Aorta (tissue), 5 donors: ENCODE results near the gene KRT2. TPM values are rescaled to one million over a fixed set of nuclear protein-coding genes. Genes with fewer than 3 reads are reported as not detected.

ENCODE experiments used
- ATAC-seq: fragments of 200-7000 bp; cut with Tn5 transposase; one replicate; pipeline ENCODE4 v1.9.1; 2022; ENCODE audit warnings: moderate library complexity; ENCODE audit not compliant: low FRiP score
- DNase-seq, 2 donors: peaks; one replicate each; pipeline ENCODE4 v3.0.0-alpha.2; 2020
- H3K27ac ChIP-seq, 2 donors: one replicate each; pipeline ENCODE4 v1.5.1; 2013; ENCODE audit warnings: low read length in 2 of 2, mild to moderate bottlenecking in 2 of 2, moderate library complexity in 2 of 2, control low read depth in 1 of 2, inconsistent platforms in 1 of 2, low read depth in 1 of 2
- H3K27me3 ChIP-seq, 2 donors: one replicate each; pipeline ENCODE4 v1.6.1; 2013; ENCODE audit warnings: control low read depth in 1 of 2, low read length in 1 of 2, mild to moderate bottlenecking in 1 of 2, moderate library complexity in 1 of 2; ENCODE audit not compliant: insufficient read depth in 2 of 2, control insufficient read depth in 1 of 2
- H3K36me3 ChIP-seq, 2 donors: one replicate each; pipeline ENCODE4 v1.6.1; 2013; ENCODE audit warnings: control low read depth in 1 of 2, low read length in 1 of 2, mild to moderate bottlenecking in 1 of 2; ENCODE audit not compliant: insufficient read depth in 2 of 2, control insufficient read depth in 1 of 2
- H3K4me1 ChIP-seq, 2 donors: one replicate each; pipeline ENCODE4 v1.6.1; 2013; ENCODE audit warnings: low read length in 2 of 2, control low read depth in 1 of 2, mild to moderate bottlenecking in 1 of 2, moderate library complexity in 1 of 2; ENCODE audit not compliant: insufficient read depth in 2 of 2, control insufficient read depth in 1 of 2
- H3K4me3 ChIP-seq, 2 donors: one replicate each; pipeline ENCODE4 v1.5.1; 2013; ENCODE audit warnings: low read length in 2 of 2, control low read depth in 1 of 2, mild to moderate bottlenecking in 1 of 2
- H3K9me3 ChIP-seq: one replicate; pipeline ENCODE4 v1.6.1; 2013; ENCODE audit warnings: mild to moderate bottlenecking, low read length; ENCODE audit not compliant: control insufficient read depth
- WGBS, 2 donors: extraction: QIAGEN DNeasy Blood & Tissue Kit; methylation state at CpG; one replicate each; pipeline ENCODE4 v1.1.7; 2013; 5-methylcytosine and 5-hydroxymethylcytosine counted together
- intact Hi-C, 2 donors: fragments of 100-400 bp; cut with DNase I; formaldehyde crosslinking; loops; one replicate each; pipeline versions ENCODE4 v1.14.2 to v1.15.0; 2022
- polyA plus RNA-seq, 2 donors: library from polyadenylated mRNA; stranded (reverse); fragments of 200-250 nt; gene quantifications; one replicate each; pipeline ENCODE4 v1.2.3, GENCODE V29; 2013
- total RNA-seq, 2 donors: library from RNA; stranded (reverse); fragmentation: NEBNext Ultra II Directional; extraction: Animal tissue kit (Norgen Biotek cat#: 25700); gene quantifications; one replicate each; pipeline ENCODE4 v1.2.1, GENCODE V29; 2021
- donor health status: healthy with polysubstance abuse.
- donor health status: Bipolar disorder and iron deficiency.
- donor health status: DM: no; HTN: no; CAD: no.
- donor health status: DM: no; HTN: no; CAD: no.
- donor health status: DM: yes; HTN: yes; CAD: no.

KRT2 gene
- total and polyA plus RNA-seq, 4 donors: 0.05 to 0.50 TPM; not detected in 2

DNA sequence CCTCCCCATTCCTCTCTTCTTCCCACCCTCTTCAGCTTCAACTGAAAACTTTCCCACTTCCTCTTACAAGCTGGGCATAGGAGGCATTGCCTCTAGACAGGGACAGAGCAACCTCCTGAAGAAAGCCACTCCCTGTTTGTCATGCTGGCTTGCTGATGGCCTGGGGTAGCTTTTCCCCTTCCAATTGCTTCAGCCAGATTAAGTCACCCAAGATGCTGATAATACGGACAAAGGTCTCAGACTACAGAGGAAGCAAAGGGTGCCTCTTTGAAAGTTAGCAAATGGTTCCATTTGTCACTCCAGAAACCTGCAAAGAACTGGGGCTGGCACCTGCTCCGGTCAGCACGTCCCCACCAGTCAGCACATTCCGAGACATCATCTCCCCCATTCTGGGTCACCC, 6.0 kb downstream of the KRT2 start:
- Histone ChIP-seq H3K36me3 (no peaks in the 10 kb centered on the region), H3K27me3 (no peaks in the 10 kb centered on the region), H3K4me1 (no peaks in the 10 kb centered on the region), H3K27ac (no peak overlapping the region), H3K9me3 (no peaks in the 10 kb centered on the region), H3K4me3 (no peak overlapping the region)
- WGBS, 2 donors: 54 to 58% methylated on average over 4 of the region's 4 CpGs
- DNase-seq: no peak
- intact Hi-C loops: no loop called here
- no peak for ATAC-seq

DNA sequence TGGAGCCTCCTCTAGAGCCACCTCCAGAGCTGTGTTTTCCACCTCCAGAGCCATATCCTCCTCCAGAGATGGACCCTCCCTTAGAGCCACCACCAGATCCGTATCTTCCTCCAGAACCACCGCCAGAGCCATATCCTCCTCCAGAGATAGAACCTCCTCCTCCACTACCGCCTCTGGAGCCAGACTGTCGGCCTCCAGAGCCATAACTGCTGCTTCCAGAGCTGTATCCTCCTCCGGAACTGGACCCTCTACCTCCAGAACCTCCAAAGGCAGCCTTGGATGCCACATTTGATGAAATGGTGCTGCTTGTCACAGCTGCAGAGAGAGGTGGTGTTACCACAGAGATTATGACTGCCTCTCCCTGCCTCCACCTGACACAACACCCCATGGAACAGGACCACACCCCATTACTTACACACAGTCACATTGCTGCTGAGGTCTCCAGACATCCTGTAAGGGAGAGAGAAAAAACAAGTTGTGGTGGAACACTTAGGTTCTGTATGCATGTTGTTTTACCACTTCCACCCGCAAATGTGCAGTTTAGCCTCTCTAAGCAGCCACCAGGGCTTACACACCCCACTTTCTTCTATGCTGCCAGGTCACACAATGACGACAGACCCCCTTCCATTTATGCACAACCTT, 6.8 kb downstream of the KRT2 start:
- intact Hi-C loops: no loop called here
- Histone ChIP-seq H3K36me3 (no peaks in the 10 kb centered on the region), H3K27ac (no peak overlapping the region), H3K27me3 (no peaks in the 10 kb centered on the region), H3K9me3 (no peaks in the 10 kb centered on the region), H3K4me1 (no peaks in the 10 kb centered on the region), H3K4me3 (no peak overlapping the region)
- DNase-seq (no peak), ATAC-seq (no peak)
- 78 to 80% methylated on average over 7 of the region's 7 CpGs for WGBS, 2 donors

DNA sequence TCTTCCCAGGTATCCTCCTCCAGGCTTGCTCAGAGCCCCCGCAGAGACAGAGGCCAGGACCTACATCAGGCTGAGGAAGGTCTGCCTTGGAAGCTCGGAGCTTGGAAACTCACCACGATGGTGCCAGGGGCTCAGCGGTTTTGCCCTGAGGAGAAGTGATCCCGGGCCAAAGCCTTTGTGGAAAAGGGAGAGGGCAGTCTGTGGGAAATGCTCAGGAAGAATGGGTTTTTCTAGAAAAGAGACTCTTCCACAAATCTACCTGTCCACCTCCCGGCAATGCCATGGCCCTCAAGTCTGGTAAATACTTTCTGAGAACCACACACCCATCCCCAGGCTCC, 8.0 kb downstream of the KRT2 start:
- 81 to 92% methylated on average over 6 of the region's 6 CpGs for WGBS, 2 donors
- no peaks in the 10 kb centered on the region for H3K9me3 ChIP-seq
- no peak overlapping the region for H3K27ac ChIP-seq
- no peaks in the 10 kb centered on the region for H3K4me1 ChIP-seq
- DNase-seq: no peak
- no peaks in the 10 kb centered on the region for H3K36me3 ChIP-seq
- no peak for ATAC-seq
- no peak overlapping the region for H3K4me3 ChIP-seq
- intact Hi-C loops: no loop called here
- H3K27me3 ChIP-seq: no peaks in the 10 kb centered on the region

DNA sequence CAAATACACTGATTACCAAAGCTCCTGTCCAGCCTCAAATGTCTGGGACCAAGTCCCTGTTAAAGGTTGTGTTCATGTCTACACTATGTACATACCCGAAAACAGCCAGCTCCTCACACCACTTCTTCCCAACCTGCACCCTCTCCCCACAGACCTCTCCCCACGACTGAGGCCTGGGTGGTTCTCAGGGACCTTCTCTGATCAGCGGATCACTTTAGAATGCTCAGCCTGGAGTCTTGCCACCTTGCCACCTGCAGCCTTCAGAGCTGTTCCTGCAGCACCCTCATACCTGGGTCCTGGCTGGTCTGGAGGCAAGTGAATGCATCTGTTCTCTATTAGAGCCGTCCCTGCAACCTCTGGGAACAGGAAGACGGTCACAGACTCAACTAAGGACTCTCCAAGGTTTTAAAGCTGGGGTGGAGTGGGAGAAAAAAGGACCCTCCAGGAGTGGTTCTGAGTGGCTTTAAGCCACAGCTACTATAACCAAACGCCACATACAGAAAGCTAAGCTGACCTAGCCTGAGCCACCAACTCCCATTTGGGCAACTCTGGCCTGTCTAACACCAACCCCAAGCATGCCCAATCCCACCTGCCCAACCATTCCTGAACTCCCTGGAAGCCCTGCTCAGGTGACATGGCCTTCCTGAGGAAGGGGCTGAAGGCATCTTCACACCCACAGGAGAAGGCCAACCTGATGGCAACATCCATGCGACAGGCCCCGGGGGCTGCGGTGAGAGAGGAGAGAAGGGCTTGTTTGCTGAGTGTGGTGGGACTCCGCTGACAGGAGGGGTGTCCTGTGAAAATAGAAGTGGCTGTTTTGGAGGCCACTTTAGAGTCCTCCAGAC, 8.6 kb downstream of the KRT2 start:
- intact Hi-C loops: no loop called here

DNA sequence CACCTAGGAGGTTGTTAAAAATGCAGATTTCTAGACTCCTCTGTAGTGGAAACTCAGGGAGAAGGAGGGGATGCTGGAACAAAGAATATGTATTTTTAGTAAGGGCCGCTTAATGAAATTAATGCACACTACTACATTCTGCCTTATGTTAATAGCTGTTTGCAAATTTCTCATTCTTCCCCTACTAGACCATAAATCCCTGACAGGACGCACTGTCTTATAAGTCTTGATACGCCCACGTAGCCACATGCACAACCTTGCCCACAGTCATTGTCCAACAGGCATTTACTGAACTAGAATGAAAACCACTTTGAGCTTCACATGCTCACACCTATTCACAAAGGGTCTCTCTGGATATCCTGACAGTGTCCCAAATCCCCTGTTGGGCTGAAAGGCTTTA, 10.5 kb downstream of the KRT2 start:
- DNase-seq: no peak
- no peaks in the 10 kb centered on the region for H3K27me3 ChIP-seq
- H3K4me1 ChIP-seq: no peaks in the 10 kb centered on the region
- intact Hi-C loops: no loop called here
- no peaks in the 10 kb centered on the region for H3K36me3 ChIP-seq
- no peak for ATAC-seq
- H3K27ac ChIP-seq: no peak overlapping the region
- H3K9me3 ChIP-seq: no peaks in the 10 kb centered on the region
- no peak overlapping the region for H3K4me3 ChIP-seq
- WGBS, 2 donors: 68 to 70% methylated on average over 4 of the region's 4 CpGs

More for the DNA sequence above, 8.6 kb downstream of the KRT2 start:
- Histone ChIP-seq H3K27me3 (no peaks in the 10 kb centered on the region), H3K9me3 (no peaks in the 10 kb centered on the region), H3K4me3 (no peak overlapping the region), H3K36me3 (no peaks in the 10 kb centered on the region), H3K4me1 (no peaks in the 10 kb centered on the region), H3K27ac (no peak overlapping the region)
- WGBS, 2 donors: 81 to 90% methylated on average over 10 of the region's 10 CpGs
- DNase-seq: no peak
- ATAC-seq: no peak

DNA sequence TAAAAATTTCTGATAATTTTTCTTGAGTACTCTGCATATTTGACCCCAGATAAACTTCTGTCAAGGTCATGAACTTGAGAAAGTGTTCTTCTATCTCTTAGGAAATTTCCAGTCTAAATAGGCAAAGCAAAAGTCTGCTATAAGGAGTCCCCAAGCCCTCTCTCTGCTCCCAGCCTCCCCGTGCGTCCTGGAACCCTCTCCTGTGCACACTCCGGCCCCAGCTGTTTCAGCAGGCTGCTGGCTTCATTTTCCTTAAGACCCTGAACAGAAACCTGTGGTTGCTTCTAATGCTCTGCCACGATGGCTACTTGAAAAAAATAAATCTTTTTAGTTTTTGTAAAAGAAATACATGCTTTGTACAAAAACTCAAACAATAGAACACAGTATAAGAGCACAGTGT, 14.7 kb downstream of the KRT2 start:
- ATAC-seq (no peak), DNase-seq (no peak)
- Histone ChIP-seq H3K4me1 (no peaks in the 10 kb centered on the region), H3K4me3 (no peak overlapping the region), H3K9me3 (no peaks in the 10 kb centered on the region), H3K27ac (no peak overlapping the region), H3K36me3 (no peaks in the 10 kb centered on the region), H3K27me3 (no peaks in the 10 kb centered on the region)
- 64 to 73% methylated on average over 4 of the region's 4 CpGs for WGBS, 2 donors
- intact Hi-C loops: no loop called here

DNA sequence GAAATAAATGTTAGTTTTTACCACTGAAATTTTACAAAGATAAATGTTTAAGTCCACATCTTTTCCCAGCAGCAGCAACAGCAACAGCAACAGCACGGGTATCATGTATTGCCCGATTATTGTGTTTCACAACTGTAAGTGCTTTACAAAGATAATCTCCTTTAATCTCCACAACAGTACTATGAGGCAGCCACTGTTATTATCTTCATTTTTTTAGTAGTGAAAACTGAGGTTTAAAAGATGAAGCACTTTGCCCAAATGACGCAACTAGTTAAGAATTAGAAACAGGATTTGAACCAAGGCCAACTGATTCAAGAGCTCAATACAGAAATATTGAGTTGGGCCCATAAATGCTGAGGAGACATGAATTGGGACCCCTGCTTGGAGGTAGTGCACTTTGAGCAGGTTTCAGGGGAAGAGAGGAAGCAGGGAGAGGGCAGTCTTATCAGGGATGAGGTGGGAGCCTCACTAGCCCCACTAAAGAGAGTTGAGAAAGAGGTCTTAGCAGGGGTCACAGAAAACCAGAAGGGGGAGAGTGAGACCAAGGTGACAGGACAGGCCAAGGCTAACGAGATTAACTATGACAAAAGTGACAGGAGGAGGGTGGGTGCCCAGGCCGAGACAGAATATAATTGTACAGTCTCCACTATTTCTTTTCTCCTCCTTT, 15.3 kb downstream of the KRT2 start:
- ATAC-seq: no peak
- no peak overlapping the region for H3K4me3 ChIP-seq
- no peaks in the 10 kb centered on the region for H3K36me3 ChIP-seq
- WGBS, 2 donors: 85 to 86% methylated on average over 5 of the region's 5 CpGs
- DNase-seq: no peak
- H3K27me3 ChIP-seq: no peaks in the 10 kb centered on the region
- H3K9me3 ChIP-seq: no peaks in the 10 kb centered on the region
- no peaks in the 10 kb centered on the region for H3K4me1 ChIP-seq
- H3K27ac ChIP-seq: no peak overlapping the region
- intact Hi-C loops: no loop called here

DNA sequence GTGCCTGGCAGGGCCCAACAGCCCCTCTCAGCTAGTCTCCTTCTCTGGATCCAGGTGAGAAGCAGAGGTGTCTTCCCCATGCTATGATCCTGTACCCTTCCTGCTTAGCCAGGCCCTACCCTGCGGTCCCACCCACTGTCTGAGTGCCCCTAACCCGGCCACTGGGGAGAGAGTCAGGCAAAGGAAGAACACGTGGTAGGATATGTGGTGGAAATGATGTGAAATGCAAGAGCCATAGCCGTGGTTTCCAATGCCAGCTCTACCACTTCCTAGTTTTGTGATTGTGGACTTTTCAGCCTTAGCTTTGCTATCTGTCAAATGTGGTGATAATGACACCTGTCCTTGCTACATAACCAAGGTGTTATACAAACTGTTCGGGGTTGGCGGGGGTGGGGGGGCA, 15.8 kb downstream of the KRT2 start:
- DNase-seq (no peak), ATAC-seq (no peak)
- 82% methylated on average over 6 of the region's 6 CpGs for WGBS, 2 donors
- H3K4me1 ChIP-seq: no peaks in the 10 kb centered on the region
- no peak overlapping the region for H3K27ac ChIP-seq
- no peaks in the 10 kb centered on the region for H3K9me3 ChIP-seq
- H3K36me3 ChIP-seq: no peaks in the 10 kb centered on the region
- no peaks in the 10 kb centered on the region for H3K27me3 ChIP-seq
- no peak overlapping the region for H3K4me3 ChIP-seq
- intact Hi-C loops: no loop called here
